ENCODE data around the gene SLC6A3.

GRCh38 chr5:1376981-1377380 lies 68.3 kb downstream of the SLC6A3 start:
- TF ChIP-seq POLR2A (IDR thresholded peaks at IDR 0.05; ENCODE audit: extremely low read depth, insufficient read length) (no peak), MYC (IDR thresholded peaks at IDR 0.05; ENCODE audit: low read depth, low read length) (no peak), CTCF (IDR thresholded peaks at IDR 0.05; ENCODE audit: low read depth, low read length) (no peak), MAX (IDR thresholded peaks at IDR 0.05; ENCODE audit: low read depth, low read length) (no peak)
